GM12878 (cell line): Measurements from ENCODE around the gene TRAF5. TPM values are rescaled to one million over a fixed set of nuclear protein-coding genes. Genes with fewer than 3 reads are reported as not detected.

Experiments
- ATAC-seq: fragments of 200-7000 bp; cut with Tn5 transposase; 3 replicates; pipeline ENCODE4 v1.9.1; 2020; ENCODE audit warnings: mild to moderate bottlenecking, moderate library complexity
- BruUV-seq: library from RNA; stranded (reverse); fragments of 400-500 nt; replicated peaks from 2 replicates; lab custom pipeline; 2021; lab: Mats Ljungman, UMichigan
- CTCF ChIA-PET: fragments of 300-600 bp; sonication (Branson Sonifier 250); formaldehyde crosslinking; extraction: SDS; loops from one replicate; lab custom pipeline; 2021; ENCODE audit warnings: inconsistent platforms; lab: Yijun Ruan, JAX
- POLR2A ChIA-PET: fragments of 350-600 bp; formaldehyde crosslinking; extraction: SDS; loops from one replicate; lab custom pipeline; 2021; ENCODE audit warnings: inconsistent platforms; lab: Charles Lee
- RAD21 ChIA-PET: fragments of 300-600 bp; sonication (Branson Sonifier 250); formaldehyde crosslinking; loops from one replicate; lab custom pipeline; 2023; ENCODE audit warnings: antibody characterized with exemption; ENCODE audit not compliant: unreplicated experiment; lab: Charles Lee
- SMC1A ChIA-PET: fragments of 300-600 bp; sonication (Branson Sonifier 250); formaldehyde crosslinking; loops from one replicate; lab custom pipeline; 2023; ENCODE audit not compliant: unreplicated experiment, uncharacterized antibody; lab: Charles Lee
- DNase-seq: peaks from one replicate; pipeline ENCODE4 v3.0.0-alpha.2; 2011; ENCODE audit warnings: low read depth, low spot score
- FAIRE-seq: peaks from 3 replicates; lab custom pipeline; 2011; peaks lifted over from hg19 to GRCh38; lab: Jason Lieb, UNC
- H2AFZ ChIP-seq: 2 replicates; pipeline ENCODE4 v1.6.0; 2011; ENCODE audit warnings: low read depth, low read length, control low read depth; ENCODE audit not compliant: control insufficient read depth
- H3K27ac ChIP-seq: 2 replicates; pipeline ENCODE4 v1.5.1; 2011; ENCODE audit warnings: control low read depth; ENCODE audit not compliant: control insufficient read depth, insufficient read depth
- H3K27me3 ChIP-seq, 2 experiments: replicated peaks in 1 of 2; 2 replicates each; pipeline versions ENCODE4 v1.6.0 to v1.6.1; 2011; ENCODE audit warnings: low read length in 1 of 2; ENCODE audit not compliant: control insufficient read depth in 2 of 2, insufficient read depth in 2 of 2
- H3K36me3 ChIP-seq, 2 experiments: 2 replicates each; pipeline ENCODE4 v1.5.1; 2011; ENCODE audit warnings: low read length in 1 of 2; ENCODE audit not compliant: control insufficient read depth in 2 of 2, insufficient read depth in 2 of 2
- H3K4me1 ChIP-seq: 2 replicates; pipeline ENCODE4 v1.6.1; 2011; ENCODE audit warnings: mild to moderate bottlenecking, low read length, moderate library complexity, mixed read lengths; ENCODE audit not compliant: control insufficient read depth, insufficient read depth
- H3K4me2 ChIP-seq: 2 replicates; pipeline ENCODE4 v1.6.0; 2011; ENCODE audit warnings: control low read depth; ENCODE audit not compliant: control insufficient read depth, insufficient read depth
- H3K4me3 ChIP-seq: fragments of 200-600 bp; sonication (generic); 2 replicates; pipeline ENCODE4 v1.5.1; 2016
- H3K79me2 ChIP-seq: 2 replicates; pipeline ENCODE4 v1.6.0; 2011; ENCODE audit warnings: low read length; ENCODE audit not compliant: control insufficient read depth, insufficient read depth
- H3K9ac ChIP-seq: 2 replicates; pipeline ENCODE4 v1.8.0; 2011; ENCODE audit warnings: low read length, control low read depth, mixed read lengths; ENCODE audit not compliant: control insufficient read depth, insufficient read depth
- H3K9me3 ChIP-seq: replicated peaks from 3 replicates; pipeline ENCODE4 v1.5.1; 2011; ENCODE audit warnings: mild to moderate bottlenecking, low read length; ENCODE audit not compliant: control insufficient read depth, insufficient read depth
- H4K20me1 ChIP-seq: 2 replicates; pipeline ENCODE4 v1.6.0; 2011; ENCODE audit not compliant: control insufficient read depth, insufficient read depth
- BCL11A ChIP-seq: IDR thresholded peaks from 2 replicates; pipeline ENCODE4 v1.6.1; 2011; ENCODE audit warnings: low read depth, low read length
- CBX3 ChIP-seq: fragments of 200-600 bp; sonication (generic); IDR thresholded peaks from 2 replicates; pipeline ENCODE4 v1.6.1; 2016; ENCODE audit warnings: low read depth, borderline replicate concordance
- CHD4 ChIP-seq: fragments of 200-600 bp; sonication (generic); IDR thresholded peaks from 2 replicates; pipeline ENCODE4 v1.6.1; 2016; ENCODE audit warnings: mild to moderate bottlenecking
- EP300 ChIP-seq, 2 experiments: fragments of 150-350 bp in 1 of 2; IDR thresholded peaks; 2 replicates each; pipeline ENCODE4 v1.6.1; 2011 to 2012; ENCODE audit warnings: low read depth in 2 of 2, low read length in 2 of 2, borderline replicate concordance in 1 of 2, improper control_type of control experiment in 1 of 2, inconsistent platforms in 1 of 2; ENCODE audit not compliant: control insufficient read depth in 1 of 2
- GATAD2B ChIP-seq: fragments of 450-650 bp; conservative IDR thresholded peaks from 2 replicates; pipeline ENCODE4 v1.6.1; 2017; ENCODE audit warnings: low read depth, mild to moderate bottlenecking, moderate library complexity
- IKZF2 ChIP-seq, 2 experiments: fragments of 450-650 bp; IDR thresholded peaks; 2 replicates each; pipeline ENCODE4 v1.6.1; 2017; ENCODE audit warnings: mild to moderate bottlenecking in 2 of 2, moderate library complexity in 2 of 2
- MXI1 ChIP-seq: fragments of 150-350 bp; IDR thresholded peaks from 2 replicates; pipeline ENCODE4 v1.6.1; 2011; ENCODE audit warnings: low read depth, mild to moderate bottlenecking, inconsistent platforms, low read length, improper control_type of control experiment
- NFYA ChIP-seq: IDR thresholded peaks from 2 replicates; pipeline ENCODE4 v1.6.1; 2011; ENCODE audit warnings: low read depth, mild to moderate bottlenecking, low read length, improper control_type of control experiment, borderline replicate concordance
- PML ChIP-seq: IDR thresholded peaks from 2 replicates; pipeline ENCODE4 v1.6.1; 2012; ENCODE audit warnings: low read length, inconsistent platforms
- POLR2A ChIP-seq: IDR thresholded peaks from 2 replicates; pipeline ENCODE4 v1.6.1; 2011; ENCODE audit warnings: low read depth, mild to moderate bottlenecking, low read length
- RAD51 ChIP-seq: fragments of 450-650 bp; IDR thresholded peaks from 2 replicates; pipeline ENCODE4 v1.6.1; 2016; ENCODE audit warnings: moderate library complexity, mild to moderate bottlenecking, inconsistent platforms
- RCOR1 ChIP-seq: conservative IDR thresholded peaks from 2 replicates; pipeline ENCODE4 v1.6.1; 2012; ENCODE audit warnings: low read depth, low read length, improper control_type of control experiment
- SIX5 ChIP-seq: IDR thresholded peaks from 2 replicates; pipeline ENCODE4 v1.6.1; 2011; ENCODE audit warnings: mild to moderate bottlenecking, low read depth, low read length, moderate library complexity; ENCODE audit not compliant: severe bottlenecking
- SMAD1 ChIP-seq: fragments of 450-650 bp; IDR thresholded peaks from 2 replicates; pipeline ENCODE4 v1.6.1; 2018; ENCODE audit warnings: mild to moderate bottlenecking, low read depth; ENCODE audit not compliant: partially characterized antibody
- SREBF2 ChIP-seq: IDR thresholded peaks from 2 replicates; pipeline ENCODE4 v1.6.1; 2012; ENCODE audit warnings: mild to moderate bottlenecking, low read length
- TCF3 ChIP-seq: IDR thresholded peaks from 2 replicates; pipeline ENCODE4 v1.6.1; 2012; ENCODE audit warnings: low read depth, mild to moderate bottlenecking, low read length, borderline replicate concordance; ENCODE audit not compliant: insufficient read depth
- ZBED1 ChIP-seq: IDR thresholded peaks from 2 replicates; pipeline ENCODE4 v1.6.1; 2016; ENCODE audit warnings: borderline replicate concordance
- in situ Hi-C: fragments of 300-500 bp; cut with MboI; formaldehyde crosslinking; loops from 9 replicates; pipeline ENCODE4 v1.14.3; 2018; ENCODE audit warnings: mixed read lengths
- intact Hi-C: fragments of 100-400 bp; cut with micrococcal nuclease; formaldehyde crosslinking; loops from one replicate; pipeline ENCODE4 v1.14.2; 2022; ENCODE audit not compliant: unreplicated experiment
- polyA plus RNA-seq, 11 experiments: library from polyadenylated mRNA; depleted of rRNA in 4 of 11; unstranded in 6 of 11; stranded (reverse) in 5 of 11; fragments of >200 nt; fragmentation: Nextera tagmentation in 4 of 11; fragmentation: Illumina TruSeq in 1 of 11; extraction: Ambion mirVana in 4 of 11; extraction: Trizol in 1 of 11; gene quantifications; 1 replicate in 1 of 11; 2 replicates in 10 of 11; pipeline versions ENCODE4 v1.2.1 to v1.2.3, GENCODE V29; 2011 to 2016; ENCODE audit warnings: inconsistent platforms in 2 of 11, missing spikeins in 2 of 11, low read depth in 1 of 11
- total RNA-seq, 4 experiments: library from RNA; depleted of rRNA in 3 of 4; stranded (reverse); fragments of >200 nt in 3 of 4; fragmentation: Illumina TruSeq in 1 of 4; extraction: Trizol in 1 of 4; gene quantifications; 2 replicates each; pipeline versions ENCODE4 v1.2.1 to v1.2.3, GENCODE V29; 2013 to 2021
- TF ChIP-seq, protein P1 (sequence below): fragments of 450-650 bp; IDR thresholded peaks from 2 replicates; pipeline ENCODE4 v1.6.1; 2017; ENCODE audit warnings: mild to moderate bottlenecking, moderate library complexity

TRAF5 gene
- total and polyA plus RNA-seq, 10 of the 15 experiments (the other 5 are each of a cell fraction or from before 2014, with no cell fraction given), result 10.6 to 36.5 (median 26.3) TPM

GRCh38 chr1:211318576-211319280 is 7.9 kb upstream of the TRAF5 start:
- SMC1A ChIA-PET, result interaction anchor here (0.7 to 1.4 kb wide), 3 partner anchors 161 to 339 kb away, joined by 3 read pairs; no protein-coding TSS in a partner anchor
- intact Hi-C loops, result no loop called here

More at GRCh38 chr1:211318576-211319280, 7.9 kb upstream of the TRAF5 start:
- DNase-seq, result no peak
- Histone ChIP-seq H3K4me2 (no peak overlapping the region), H3K9me3 (no peaks in the 10 kb centered on the region), H3K27ac (no peak overlapping the region), H3K4me1 (no peaks in the 10 kb centered on the region), H3K4me3 (no peak overlapping the region), H2AFZ (no peak overlapping the region), H3K36me3 (peaks cover 0 to 9% of the 10 kb centered on the region in 2 experiments; a peak in 1 of 4 replicates), H3K9ac (no peak overlapping the region), H4K20me1 (no peaks in the 10 kb centered on the region), H3K79me2 (no peaks in the 10 kb centered on the region), H3K27me3 (no peaks in the 10 kb centered on the region)
- in situ Hi-C loops, result no loop called here
- peak; percentile 23 for FAIRE-seq
- POLR2A ChIA-PET, result interaction anchor here (0.6 kb wide), 1 partner anchor 10 kb away, joined by 6 read pairs; no protein-coding TSS in a partner anchor
- CTCF ChIA-PET, result interaction anchor here (0.8 kb wide), 1 partner anchor 158 kb away, joined by 3 read pairs; no protein-coding TSS in a partner anchor
- no TSS peak for BruUV-seq
- ATAC-seq, result no peak
- RAD21 ChIA-PET, result no interaction called here
- TF ChIP-seq ZBED1 (no peak), EP300 (IDR thresholded peaks at IDR 0.05; ENCODE audit: borderline replicate concordance in 1 of 2, control insufficient read depth in 1 of 2, low read depth in 2 of 2, low read length in 2 of 2) (no peak), RAD51 (no peak), BCL11A (no peak), SREBF2 (no peak), MXI1 (no peak), SMAD1 (no peak), POLR2A (no peak), GATAD2B (no peak), IKZF2 (IDR thresholded peaks at IDR 0.05) (no peak), TCF3 (no peak), CHD4 (no peak), RCOR1 (no peak), NFYA (no peak), PML (no peak), SIX5 (no peak), CBX3 (no peak)
- TF ChIP-seq, protein P1, sequence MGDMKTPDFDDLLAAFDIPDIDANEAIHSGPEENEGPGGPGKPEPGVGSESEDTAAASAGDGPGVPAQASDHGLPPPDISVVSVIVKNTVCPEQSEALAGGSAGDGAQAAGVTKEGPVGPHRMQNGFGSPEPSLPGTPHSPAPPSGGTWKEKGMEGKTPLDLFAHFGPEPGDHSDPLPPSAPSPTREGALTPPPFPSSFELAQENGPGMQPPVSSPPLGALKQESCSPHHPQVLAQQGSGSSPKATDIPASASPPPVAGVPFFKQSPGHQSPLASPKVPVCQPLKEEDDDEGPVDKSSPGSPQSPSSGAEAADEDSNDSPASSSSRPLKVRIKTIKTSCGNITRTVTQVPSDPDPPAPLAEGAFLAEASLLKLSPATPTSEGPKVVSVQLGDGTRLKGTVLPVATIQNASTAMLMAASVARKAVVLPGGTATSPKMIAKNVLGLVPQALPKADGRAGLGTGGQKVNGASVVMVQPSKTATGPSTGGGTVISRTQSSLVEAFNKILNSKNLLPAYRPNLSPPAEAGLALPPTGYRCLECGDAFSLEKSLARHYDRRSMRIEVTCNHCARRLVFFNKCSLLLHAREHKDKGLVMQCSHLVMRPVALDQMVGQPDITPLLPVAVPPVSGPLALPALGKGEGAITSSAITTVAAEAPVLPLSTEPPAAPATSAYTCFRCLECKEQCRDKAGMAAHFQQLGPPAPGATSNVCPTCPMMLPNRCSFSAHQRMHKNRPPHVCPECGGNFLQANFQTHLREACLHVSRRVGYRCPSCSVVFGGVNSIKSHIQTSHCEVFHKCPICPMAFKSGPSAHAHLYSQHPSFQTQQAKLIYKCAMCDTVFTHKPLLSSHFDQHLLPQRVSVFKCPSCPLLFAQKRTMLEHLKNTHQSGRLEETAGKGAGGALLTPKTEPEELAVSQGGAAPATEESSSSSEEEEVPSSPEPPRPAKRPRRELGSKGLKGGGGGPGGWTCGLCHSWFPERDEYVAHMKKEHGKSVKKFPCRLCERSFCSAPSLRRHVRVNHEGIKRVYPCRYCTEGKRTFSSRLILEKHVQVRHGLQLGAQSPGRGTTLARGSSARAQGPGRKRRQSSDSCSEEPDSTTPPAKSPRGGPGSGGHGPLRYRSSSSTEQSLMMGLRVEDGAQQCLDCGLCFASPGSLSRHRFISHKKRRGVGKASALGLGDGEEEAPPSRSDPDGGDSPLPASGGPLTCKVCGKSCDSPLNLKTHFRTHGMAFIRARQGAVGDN, result no peak
